Measurements from ENCODE around the gene KIF5A.

The KIF5A gene

DNA sequence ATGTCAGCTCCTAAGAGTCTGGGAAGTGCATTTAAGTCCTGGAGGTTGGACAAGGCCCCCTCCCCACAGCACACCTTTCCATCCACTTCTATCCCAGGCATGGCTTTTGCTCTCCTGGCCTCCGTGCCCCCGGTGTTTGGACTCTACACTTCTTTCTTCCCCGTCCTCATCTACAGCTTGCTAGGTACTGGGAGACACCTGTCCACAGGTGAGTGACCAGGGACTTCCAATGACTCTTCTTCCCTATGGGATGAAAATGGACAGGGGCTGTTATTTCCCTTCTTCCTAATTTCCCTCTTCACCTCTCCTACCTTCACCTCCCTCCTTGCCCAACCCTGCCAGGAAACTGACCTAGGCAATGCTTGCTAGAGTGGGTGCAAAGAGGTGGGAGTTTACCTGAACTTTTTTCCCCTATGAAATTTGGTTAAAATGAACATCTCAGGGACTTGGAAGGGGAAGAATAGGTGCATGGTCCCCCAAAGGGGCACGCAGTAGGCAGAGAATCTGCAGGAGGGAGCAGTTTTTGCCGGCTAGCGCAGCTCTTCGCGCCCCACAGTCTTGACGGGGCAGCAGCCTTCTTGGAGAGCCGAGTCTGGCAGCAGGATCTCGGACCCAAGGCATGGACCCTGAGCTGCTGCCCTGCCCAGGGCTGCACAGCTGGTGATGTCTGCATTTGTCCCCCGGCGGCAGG, 70.5 kb downstream of the KIF5A start:
- DNase-seq (ENCODE audit: low read depth in 2 of 2) = no peak

- no peak for DNase-seq (ENCODE audit: low read depth in 2 of 2)
Observed at GRCh38 chr12:57620936-57621496, 71.2 kb downstream of the KIF5A start.

- DNase-seq (ENCODE audit: low read depth in 2 of 2) = peak in 1 of 2 donors; percentile 43
Observed at GRCh38 chr12:57621497-57622292, 71.9 kb downstream of the KIF5A start.

DNA sequence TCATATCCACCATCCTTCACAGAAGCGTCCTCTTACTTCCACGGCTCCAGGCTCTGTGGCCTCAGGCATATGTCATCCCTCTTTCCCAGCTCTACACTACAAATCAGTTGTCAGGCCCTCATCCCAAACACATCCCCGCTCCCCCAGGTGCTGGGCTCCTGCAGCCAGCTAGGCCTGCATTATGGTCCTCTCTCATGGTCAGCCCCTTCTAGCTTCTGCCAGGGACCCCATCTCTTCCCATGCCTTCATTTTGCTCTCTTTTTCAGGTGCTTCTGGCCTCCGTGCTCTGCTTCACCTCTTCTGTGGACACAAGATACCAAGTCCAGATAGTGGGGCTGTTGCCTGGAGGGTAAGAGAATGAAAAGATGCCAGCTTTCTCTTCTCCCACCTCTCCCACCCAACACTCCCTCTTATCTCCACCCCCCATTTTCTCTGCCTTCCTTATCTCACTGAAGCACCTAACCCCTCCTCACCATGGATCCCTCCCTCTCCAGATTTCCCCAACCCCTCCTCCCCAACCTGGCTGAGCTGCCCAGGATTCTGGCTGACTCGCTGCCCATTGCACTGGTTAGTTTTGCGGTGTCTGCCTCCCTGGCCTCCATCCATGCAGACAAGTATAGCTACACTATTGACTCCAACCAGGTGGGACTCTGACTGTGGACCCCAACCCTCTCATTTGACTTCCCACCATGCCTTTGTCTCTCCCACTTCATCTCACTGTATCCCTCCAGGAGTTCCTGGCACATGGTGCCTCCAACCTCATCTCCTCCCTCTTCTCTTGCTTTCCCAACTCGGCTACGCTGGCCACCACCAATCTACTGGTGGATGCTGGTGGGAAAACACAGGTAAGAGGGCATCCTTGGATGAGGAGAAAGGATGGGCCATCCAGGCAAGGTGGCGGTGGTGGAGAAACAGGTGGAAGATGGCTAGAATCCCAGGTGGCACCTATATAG, 72.7 kb downstream of the KIF5A start:
- no peak for DNase-seq (ENCODE audit: low read depth in 2 of 2)

GRCh38 chr12:57623385-57623784, 73.5 kb downstream of the KIF5A start:
- DNase-seq (ENCODE audit: low read depth in 2 of 2) = no peak

- DNase-seq (ENCODE audit: low read depth in 2 of 2) = no peak
Observed at GRCh38 chr12:57623811-57624390, 74.1 kb downstream of the KIF5A start.

- no peak for DNase-seq (ENCODE audit: low read depth in 2 of 2)
Observed at GRCh38 chr12:57624441-57625220, 74.8 kb downstream of the KIF5A start.

GRCh38 chr12:57625261-57626032, 75.6 kb downstream of the KIF5A start:
- no peak for DNase-seq (ENCODE audit: low read depth in 2 of 2)

DNA sequence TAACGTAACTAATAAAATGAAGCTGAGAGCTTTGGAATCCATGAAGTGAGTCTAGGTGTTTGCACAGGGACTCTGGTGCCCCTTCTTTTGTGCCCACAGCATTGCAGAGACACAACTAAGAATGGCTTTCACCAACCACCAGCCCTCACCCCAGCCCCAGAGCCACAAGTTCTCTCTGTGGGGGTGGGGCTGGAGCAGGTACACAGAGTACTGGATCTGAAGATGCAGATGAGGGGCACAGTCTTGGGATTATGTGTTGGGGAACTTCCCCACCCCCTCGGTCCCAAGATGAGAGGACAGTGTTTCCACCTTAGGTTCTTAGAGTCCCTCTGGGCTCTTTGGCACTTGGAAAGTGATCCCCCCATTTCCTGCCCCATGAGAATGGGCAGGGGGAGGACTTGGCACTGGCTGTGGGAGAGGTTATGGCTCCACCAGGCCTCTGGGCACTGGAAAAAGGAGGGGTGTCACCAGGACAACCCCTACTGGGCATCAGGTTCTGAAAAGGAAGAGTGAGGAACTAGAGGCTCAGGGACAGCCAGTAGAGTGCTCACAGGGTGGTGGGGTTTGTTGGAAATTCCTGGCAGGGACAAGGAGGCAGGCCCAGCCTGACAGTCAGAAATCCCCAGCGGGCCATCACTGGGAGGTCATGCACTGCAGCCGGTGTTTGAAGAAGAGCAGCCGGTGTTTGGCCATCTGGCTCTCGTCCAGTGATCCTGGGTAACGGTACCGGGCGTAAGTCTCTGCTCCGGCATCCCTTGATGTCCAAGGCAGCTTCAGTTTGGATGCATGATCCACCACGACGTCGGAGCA, 76.5 kb downstream of the KIF5A start:
- no peak for DNase-seq (ENCODE audit: low read depth in 2 of 2)

DNA sequence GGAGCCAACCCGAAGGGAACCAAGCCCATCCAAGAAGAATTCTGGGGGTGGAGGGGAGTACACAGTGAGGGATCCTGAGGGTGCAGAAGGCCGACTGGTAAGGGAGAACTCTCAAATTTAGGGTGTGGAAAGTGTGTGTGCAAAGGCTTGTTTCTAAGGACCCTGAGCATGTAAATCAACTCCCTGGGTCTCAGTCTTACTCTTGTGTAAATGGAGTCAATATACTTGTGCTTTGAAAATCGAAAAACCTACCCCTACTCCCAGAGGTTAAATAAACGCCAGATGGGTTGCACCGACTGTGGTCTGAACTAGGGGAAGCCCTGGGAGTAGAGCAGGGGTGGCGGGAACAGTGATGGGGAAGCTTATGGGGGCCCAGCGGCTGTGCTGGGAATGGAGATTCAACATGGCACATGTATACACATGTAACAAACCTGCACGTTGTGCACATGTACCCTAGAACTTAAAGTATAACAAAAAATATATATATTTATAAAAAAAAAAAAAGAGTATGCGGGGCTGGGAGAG, 77.1 kb downstream of the KIF5A start:
- no peak for DNase-seq (ENCODE audit: low read depth in 2 of 2)

GRCh38 chr12:57627501-57628279, 77.8 kb downstream of the KIF5A start:
- no peak for DNase-seq (ENCODE audit: low read depth in 2 of 2)

DNA sequence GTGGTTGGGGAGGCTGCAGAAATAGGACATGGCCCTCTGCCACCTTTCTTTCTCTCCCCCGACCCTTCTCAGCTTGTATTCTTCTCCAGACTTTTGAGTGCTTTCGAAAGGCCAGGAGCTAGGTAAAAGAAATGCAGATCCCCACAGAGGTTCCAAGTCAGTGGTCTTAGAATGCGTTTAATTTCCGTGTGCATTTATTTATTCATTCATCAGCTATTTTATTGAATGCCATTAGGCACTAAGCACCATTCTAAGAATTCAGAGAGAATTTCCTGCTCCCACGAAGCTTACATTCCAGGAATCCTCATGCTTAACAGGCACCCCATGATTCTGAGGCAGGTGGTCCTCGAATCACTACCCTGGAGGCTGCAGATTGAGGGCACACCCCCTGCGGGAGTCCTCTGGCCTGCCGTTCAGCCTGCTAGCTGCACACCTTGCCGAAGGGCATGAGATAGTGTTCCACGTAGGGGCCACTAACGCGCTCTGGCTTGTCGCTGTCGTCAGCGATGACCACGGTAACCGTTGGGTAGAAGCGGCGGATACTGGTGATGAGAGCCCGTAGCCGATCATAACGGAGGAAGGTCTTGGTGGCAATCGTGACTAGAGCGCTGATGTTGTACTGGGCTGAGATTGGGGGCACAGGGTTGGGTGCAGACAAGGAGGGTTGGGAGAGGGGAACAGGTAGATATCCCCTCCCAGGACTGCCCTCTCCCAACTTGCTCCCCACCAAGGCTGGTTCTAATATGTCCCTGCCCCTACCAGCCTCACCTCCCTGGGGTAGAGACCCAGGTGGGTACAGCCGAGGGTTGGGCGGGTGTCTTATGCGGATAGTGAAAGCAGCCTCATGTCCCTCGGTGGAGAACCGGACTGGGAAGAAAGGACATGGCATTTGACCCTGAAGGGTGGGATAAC, 78.7 kb downstream of the KIF5A start:
- DNase-seq (ENCODE audit: low read depth in 2 of 2) = no peak

- DNase-seq (ENCODE audit: low read depth in 2 of 2) = no peak
Observed at GRCh38 chr12:57629897-57630471, 80.1 kb downstream of the KIF5A start.

DNA sequence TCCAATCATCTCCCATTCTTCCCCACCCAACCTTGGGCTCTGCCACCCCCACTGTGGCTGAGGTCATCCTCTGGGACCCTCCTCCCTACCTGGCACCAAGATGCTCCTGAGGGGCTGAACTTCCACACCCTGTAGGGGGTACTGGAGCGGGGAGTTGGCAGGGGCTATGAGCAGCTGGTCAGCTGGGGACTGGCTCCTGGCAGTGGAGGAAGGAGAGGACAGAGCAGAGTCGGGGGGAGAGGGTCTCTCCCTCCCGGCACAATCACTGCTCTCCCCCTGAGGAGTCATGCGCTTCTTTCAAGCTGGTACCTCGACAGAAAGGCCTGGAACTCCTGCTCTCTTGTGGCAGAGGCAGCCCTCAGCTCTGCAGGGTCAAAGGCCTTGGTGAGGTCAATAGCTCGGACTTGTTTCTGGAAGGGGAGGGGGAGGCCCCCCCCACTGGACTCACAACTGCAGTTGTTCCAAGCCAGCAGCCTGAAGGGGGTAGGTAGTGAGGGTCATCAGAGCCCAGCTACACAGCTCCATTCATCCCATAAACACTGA, 81.1 kb downstream of the KIF5A start:
- DNase-seq (ENCODE audit: low read depth in 2 of 2) = no peak

GRCh38 chr12:57631566-57632072, 81.8 kb downstream of the KIF5A start:
- DNase-seq (ENCODE audit: low read depth in 2 of 2) = no peak

All from stimulated activated CD8-positive, alpha-beta memory T cell treated with anti-CD3 and anti-CD28 coated beads, Interleukin-2, amount 100 ng/mL, for 1 hour (primary cell).